ENCODE data around the gene CD151. TPM values are rescaled to one million over a fixed set of nuclear protein-coding genes. Genes with fewer than 3 reads are reported as not detected.
A peak's percentile ranks its signal among the peaks of the same experiment; 100 is the strongest.

CD151 gene
- 100 to 1,000 TPM; 443 to 462 TPM for total RNA-seq
- long read RNA-seq, transcript CD151-203 (8 exons, 1,486 nt): minor isoform, 9 of 104 reads
- long read RNA-seq, transcript CD151-202 (9 exons, 1,658 nt): major isoform, 29 of 104 reads
- long read RNA-seq, partial matches to known transcripts: 40 of 104 reads
- long read RNA-seq, other reads (novel, unspliced or antisense): 23 of 104 reads

DNA sequence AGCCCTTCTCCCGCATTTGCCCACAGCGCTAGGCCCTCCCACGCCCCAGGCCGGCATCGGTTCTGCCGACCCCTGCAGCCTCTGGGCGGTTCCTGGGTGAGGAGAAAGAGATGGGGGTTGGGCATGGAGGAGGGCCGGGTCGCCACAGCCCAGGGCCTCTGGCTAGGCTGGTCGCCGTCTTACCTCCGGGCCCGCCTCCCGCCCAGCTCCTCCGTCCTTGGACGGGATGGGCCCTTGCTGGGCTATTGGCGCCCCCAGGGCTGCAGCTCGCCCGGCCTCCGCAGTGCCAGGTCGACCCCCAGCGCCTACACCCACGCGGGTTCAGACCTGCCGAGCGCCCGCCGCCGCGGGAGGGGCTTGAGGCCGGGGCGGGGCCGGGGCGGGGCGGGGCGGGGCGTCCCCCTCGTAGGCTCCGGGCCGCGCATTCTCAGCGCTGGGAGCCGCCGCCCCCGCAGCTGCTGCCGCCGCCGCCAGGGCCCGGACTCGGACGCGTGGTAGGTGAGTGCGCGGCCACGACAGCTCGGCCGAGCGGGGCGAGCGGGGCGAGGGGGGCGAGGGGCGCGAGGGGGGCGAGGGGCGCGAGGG, at the start of gene CD151:
TSS of gene CD151 (plus strand) at position 424 of the 585 bp plus-strand sequence. CDS start 3,118 bp downstream, outside the sequence.
- intact Hi-C loops (cut with DNase I, micrococcal nuclease): no loop called here
- ATAC-seq: peak; percentile 36
- DNase-seq: peak in 1 of 2 donors; percentile 55

DNA sequence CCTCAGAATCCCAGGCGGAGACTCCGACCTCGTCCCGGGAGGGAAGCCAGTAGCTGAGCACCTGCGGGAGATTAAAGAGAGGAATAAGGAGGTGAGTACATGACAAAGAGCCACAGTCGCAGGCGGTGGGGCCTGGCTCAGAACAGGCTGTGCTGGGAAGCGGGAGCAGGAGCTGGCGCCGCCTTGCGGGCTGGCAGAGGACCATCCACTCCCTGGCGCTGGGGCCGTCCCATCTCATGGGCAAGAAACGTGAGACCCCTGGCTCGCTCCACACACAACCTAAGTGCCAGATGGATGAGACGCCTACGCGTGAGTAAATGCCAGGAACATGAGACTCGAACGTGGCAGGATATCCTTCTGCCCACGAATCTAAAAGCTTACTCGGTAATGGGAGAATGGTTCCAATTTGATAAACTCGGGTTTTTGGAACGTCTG, 49.2 kb upstream of the CD151 start:
- intact Hi-C loops (cut with DNase I, micrococcal nuclease): no loop called here
- DNase-seq (peak; percentile 82 to 84), ATAC-seq (peak; percentile 88)

- intact Hi-C loops (cut with DNase I, micrococcal nuclease): no loop called here
- no peak for ATAC-seq
Measured at GRCh38 chr11:786235-787083, 46.3 kb upstream of the CD151 start.

DNA sequence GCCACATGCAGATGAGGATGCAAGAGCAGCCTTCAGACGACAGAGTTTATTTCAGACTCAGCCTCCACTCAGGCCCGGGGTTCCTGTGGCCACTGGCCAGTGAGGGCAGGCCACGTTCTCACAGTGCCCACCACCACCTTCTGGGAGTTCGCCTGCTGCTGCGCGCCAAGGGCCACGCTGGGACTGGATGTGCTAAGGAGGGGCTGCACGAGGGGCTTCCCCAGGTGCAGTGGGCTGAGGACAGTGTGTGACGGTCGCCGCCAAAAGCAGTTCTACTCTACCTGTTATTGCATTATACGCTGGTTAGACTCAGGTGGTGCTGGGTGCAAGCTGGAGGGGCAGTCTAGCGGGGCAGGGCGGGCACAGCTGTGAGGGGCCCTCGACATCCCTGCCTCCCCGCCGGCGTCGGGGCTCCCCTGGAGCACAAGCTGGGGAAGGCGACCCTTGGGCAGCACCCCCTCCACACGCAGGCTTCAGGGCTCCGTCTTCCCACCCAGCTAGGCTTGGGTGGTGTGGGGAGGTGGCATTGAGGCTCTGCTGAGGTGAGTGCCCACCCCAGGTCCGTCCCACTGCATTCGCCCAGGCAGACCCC, 45.6 kb upstream of the CD151 start:
- intact Hi-C loops (cut with DNase I, micrococcal nuclease): no loop called here

More at GRCh38 chr11:786235-787083, 46.3 kb upstream of the CD151 start:
- no peak for DNase-seq

DNA sequence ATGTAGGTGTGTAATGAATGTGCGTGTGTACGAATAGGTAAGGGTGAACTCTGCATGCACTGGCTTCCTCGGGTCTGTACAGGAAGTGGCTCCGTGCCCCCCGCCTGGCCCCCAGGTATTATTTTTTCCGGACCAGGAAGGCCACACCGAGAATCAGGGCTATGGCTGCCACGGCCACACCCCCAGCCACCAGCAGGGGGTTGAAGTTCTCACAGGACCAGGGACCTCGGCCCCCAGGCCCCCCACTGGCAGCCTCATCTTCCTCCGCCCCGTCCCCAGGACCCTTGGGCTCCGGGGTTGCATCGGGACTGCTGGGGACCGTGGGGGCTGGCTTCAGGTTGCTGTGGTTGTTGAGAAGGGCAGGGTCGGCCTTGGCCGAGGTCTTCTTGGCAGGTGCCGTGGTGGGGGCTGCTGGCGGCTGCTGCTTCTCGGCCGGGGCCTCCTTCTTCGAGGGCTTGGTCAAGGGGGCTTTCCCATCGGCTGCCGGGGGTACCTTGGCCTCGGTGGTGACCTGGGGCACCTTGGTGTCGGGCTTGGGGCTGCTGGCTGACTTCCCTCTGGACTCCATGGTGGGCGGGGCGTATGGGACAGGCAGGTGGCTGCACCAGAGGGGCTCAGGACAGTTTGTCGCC, 44.6 kb upstream of the CD151 start:
- intact Hi-C loops (cut with DNase I, micrococcal nuclease): no loop called here
- no peak for ATAC-seq
- no peak for DNase-seq

More for the DNA sequence above, 45.6 kb upstream of the CD151 start:
- DNase-seq (no peak), ATAC-seq (no peak)

DNA sequence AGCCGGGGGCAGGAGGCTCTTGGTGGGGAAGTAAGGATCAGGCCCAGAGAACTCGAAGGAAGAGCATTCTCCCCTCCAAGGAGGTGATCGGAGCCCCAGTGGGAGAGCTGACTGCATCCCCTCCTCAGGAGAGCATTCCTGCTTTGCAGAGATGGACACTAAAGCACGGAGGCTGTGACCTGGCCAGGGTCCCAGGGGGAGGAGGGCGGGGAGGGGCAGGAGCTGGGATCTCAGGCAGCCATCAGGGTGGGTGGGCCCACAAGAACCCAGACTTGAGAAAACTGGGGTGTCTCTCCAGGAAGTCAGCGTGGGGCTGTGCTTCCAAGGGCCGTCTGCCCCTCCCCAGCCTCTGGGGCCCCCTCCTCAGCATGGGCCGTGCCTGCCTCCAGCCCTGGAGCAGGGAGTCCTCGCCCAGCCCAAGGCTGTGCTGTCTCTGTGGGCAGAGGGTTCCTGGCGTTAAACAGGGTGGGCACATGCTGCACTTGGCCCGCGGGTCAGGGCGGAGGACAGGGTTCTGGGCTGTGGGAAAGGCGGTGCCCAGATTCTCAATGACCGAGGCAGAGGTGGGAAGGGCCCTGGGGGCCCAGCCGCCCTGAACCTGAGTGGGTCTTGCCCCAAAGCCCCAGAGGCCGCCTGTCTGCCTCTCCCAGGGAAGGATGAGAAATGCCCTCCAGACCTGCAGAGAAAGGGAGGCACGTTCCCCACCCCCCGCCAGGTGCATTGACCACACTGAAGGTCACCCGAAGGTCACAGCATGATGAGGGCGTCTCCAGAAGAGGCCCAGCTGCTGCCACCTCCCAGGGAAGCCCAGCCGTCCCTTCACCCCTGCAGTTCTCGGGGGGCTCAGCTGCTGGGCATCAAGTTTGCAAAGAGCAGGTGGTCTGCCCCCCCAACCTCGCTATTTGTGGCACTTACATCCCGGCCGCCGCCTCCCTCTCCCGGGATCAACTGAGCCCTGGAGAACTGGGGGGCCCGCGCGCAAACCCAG, 43.5 kb upstream of the CD151 start:
- intact Hi-C loops (cut with DNase I, micrococcal nuclease): no loop called here
- ATAC-seq (peak; percentile 5), DNase-seq (no peak)

- ATAC-seq (peak; percentile 30), DNase-seq (peak in 1 of 2 donors; percentile 48)
- intact Hi-C loops (cut with DNase I, micrococcal nuclease): no loop called here
Measured at GRCh38 chr11:789943-790342, 42.8 kb upstream of the CD151 start, which contains the start of gene CEND1. TSS of gene CEND1 (minus strand) at chr11:790090. CDS start at chr11:788576, 1,514 bp downstream.

DNA sequence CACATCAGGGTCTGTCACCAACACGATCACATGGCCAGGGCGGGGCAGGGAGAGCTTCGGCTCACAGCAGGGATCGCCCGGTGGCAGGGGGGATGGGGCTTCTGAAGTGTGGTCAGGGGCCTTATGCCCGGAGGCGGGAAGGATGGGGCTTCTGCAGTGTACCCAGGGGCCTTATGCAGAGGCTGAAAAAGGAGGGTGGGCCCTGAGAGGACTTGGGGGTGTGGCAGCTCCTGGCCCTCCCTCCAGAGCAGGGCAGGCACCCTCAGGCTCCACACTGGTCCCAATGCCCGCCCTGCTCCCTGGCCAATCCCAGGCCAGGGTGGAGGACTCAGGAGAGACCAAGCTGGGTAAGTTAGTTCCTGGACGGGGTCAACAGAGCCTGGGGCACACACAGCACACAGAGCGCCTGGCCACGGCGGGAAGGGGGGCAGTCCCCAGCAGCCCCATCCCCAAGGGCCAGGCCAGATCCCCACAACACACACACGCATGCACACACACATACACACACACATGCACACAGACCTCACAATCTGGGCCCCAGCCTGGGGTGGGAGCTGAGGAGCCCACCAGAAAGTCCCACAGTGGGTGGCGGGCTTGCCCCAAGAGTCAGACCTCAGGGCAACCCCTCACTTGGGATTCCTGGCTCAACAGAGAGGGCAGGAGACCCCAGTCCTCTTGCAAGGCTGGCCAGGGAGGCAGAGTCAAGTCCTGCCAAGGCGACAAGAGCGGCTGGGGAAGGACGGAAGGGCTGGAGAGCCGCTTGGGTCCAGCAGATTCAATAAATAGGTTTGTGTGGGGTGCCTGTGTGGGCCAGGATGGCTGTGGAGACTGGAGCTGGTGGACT, 41.8 kb upstream of the CD151 start:
- DNase-seq (no peak), ATAC-seq (no peak)
- intact Hi-C loops (cut with DNase I, micrococcal nuclease): no loop called here

GRCh38 chr11:791658-792534, 40.9 kb upstream of the CD151 start:
- DNase-seq: no peak
- intact Hi-C loops (cut with DNase I, micrococcal nuclease): no loop called here
- no peak for ATAC-seq

DNA sequence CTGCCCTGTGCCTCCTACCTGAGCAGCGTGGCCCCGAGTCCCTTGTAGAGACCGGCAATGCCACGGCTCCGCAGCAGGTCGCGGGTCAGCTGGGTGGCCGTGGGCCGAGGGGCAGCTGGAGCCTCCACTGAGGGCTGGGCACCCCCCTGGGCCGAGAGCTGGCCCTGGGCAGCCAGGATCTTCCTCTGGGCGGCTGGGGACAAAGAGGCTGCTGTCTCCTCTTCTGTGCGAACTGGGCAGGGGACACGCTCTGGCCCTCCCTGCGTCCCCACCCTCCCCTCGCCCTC, 40.3 kb upstream of the CD151 start:
- ATAC-seq (no peak), DNase-seq (no peak)
- intact Hi-C loops (cut with DNase I, micrococcal nuclease): no loop called here

DNA sequence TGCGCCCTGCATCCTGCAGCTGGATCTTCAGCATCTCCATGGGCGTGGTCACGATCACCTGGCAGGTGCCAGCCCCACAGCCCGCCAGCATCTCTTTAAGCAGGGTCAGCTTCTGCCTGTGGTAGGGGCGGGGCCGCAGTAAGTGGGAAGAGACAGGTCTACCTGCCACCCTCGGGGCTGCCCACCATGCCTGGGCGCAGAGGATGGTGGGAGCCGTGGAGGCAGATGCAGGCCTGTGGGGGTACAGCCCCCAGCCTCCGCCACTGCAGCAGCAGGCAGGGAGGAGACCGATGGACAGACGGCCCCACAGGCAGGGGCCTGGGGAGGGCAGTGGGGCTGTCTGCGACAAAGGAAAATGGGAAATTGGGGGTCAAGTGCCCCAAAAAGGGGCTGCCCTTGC, 39.9 kb upstream of the CD151 start:
- no peak for ATAC-seq
- intact Hi-C loops (cut with DNase I, micrococcal nuclease): no loop called here
- no peak for DNase-seq

- no peak for DNase-seq
- ATAC-seq: no peak
- intact Hi-C loops (cut with DNase I, micrococcal nuclease): no loop called here
Measured at GRCh38 chr11:793556-793955, 39.2 kb upstream of the CD151 start.

- ATAC-seq: no peak
- intact Hi-C loops (cut with DNase I, micrococcal nuclease): no loop called here
Measured at GRCh38 chr11:794013-794765, 38.6 kb upstream of the CD151 start.

GRCh38 chr11:794766-795633, 37.8 kb upstream of the CD151 start:
- ATAC-seq (peak; percentile 28), DNase-seq (peak; percentile 59 to 60)
- intact Hi-C loops (cut with DNase I, micrococcal nuclease): no loop called here

More at GRCh38 chr11:794013-794765, 38.6 kb upstream of the CD151 start:
- DNase-seq: no peak
